ENCODE data around the gene OR5K4. TPM values are rescaled to one million over a fixed set of nuclear protein-coding genes. Genes with fewer than 3 reads are reported as not detected.

The OR5K4 gene
- total RNA-seq, 1 donor from 2014 or later: not detected

DNA sequence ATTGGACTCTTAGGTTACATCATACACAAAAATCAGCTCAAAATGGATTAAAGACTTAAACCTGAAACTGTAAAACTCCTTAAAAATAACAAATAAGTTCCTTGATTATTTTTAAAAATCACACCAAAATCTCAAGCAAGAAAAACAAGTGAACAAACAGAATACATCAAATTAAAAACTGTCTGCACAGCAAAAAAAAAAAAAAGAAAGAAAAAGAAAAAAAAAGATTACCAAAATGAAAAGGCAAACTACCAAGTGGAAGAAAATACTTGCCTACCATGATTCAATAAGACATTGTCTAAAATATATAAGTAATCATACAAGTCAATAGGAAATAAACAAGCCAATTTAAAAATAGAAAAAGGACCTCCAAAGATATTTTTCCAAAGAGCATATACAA lies 17.5 kb downstream of the OR5K4 start:
- Mint-ChIP-seq H3K9me3 (no peaks in the 10 kb centered on the region), H3K36me3 (no peaks in the 10 kb centered on the region), H3K27me3 (ENCODE audit: low read depth) (peaks cover 5% of the 10 kb centered on the region), H3K27ac (no peak overlapping the region), H3K4me1 (no peaks in the 10 kb centered on the region), H3K4me3 (no peak overlapping the region)
- no peak for TF ChIP-seq CTCF (IDR thresholded peaks at IDR 0.05; ENCODE audit: unreplicated experiment)
- DNase-seq (ENCODE audit: low spot score in 2 of 2, unreplicated experiment in 2 of 2): no peak

DNA sequence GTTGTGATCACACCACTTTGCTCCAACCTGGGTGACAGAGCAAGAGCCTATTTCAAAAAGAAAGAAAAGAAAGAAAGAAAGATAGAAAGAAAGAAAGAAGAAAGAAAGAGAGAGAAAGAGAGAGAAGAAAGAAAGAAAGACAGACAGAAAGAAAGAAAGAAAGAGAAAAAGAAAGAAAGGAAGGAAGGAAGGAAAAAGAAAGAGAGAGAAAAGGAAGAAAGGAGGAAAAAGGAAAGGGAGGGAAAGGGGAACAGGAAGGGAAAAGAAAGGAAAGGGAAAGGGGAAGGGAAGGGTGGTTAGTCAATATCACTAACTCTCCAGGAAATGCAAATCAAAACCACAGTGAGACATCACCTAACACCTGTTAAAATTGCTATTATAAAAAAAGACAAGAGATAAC lies 18.2 kb downstream of the OR5K4 start:
- no peaks in the 10 kb centered on the region for H3K36me3 Mint-ChIP-seq
- H3K9me3 Mint-ChIP-seq: no peaks in the 10 kb centered on the region
- DNase-seq (ENCODE audit: low spot score in 2 of 2, unreplicated experiment in 2 of 2): no peak
- H3K27me3 Mint-ChIP-seq (ENCODE audit: low read depth): peaks cover 5% of the 10 kb centered on the region
- no peak overlapping the region for H3K4me3 Mint-ChIP-seq
- no peak for TF ChIP-seq CTCF (IDR thresholded peaks at IDR 0.05; ENCODE audit: unreplicated experiment)
- H3K4me1 Mint-ChIP-seq: no peaks in the 10 kb centered on the region
- no peak overlapping the region for H3K27ac Mint-ChIP-seq

- H3K4me3 Mint-ChIP-seq: no peak overlapping the region
- no peak overlapping the region for H3K27ac Mint-ChIP-seq
- TF ChIP-seq CTCF (IDR thresholded peaks at IDR 0.05; ENCODE audit: unreplicated experiment): no peak
- no peak for DNase-seq (ENCODE audit: low spot score in 2 of 2, unreplicated experiment in 2 of 2)
- H3K36me3 Mint-ChIP-seq: no peaks in the 10 kb centered on the region
- no peaks in the 10 kb centered on the region for H3K9me3 Mint-ChIP-seq
- peaks cover 5% of the 10 kb centered on the region for H3K27me3 Mint-ChIP-seq (ENCODE audit: low read depth)
- no peaks in the 10 kb centered on the region for H3K4me1 Mint-ChIP-seq
Observed at GRCh38 chr3:98372445-98372844, 18.8 kb downstream of the OR5K4 start.

GRCh38 chr3:98376631-98377030 lies 23.0 kb downstream of the OR5K4 start:
- H3K9me3 Mint-ChIP-seq: no peaks in the 10 kb centered on the region

GRCh38 chr3:98388147-98388546 lies 34.5 kb downstream of the OR5K4 start:
- TF ChIP-seq CTCF (IDR thresholded peaks at IDR 0.05; ENCODE audit: unreplicated experiment): no peak

More at GRCh38 chr3:98376631-98377030, 23.0 kb downstream of the OR5K4 start:
- Mint-ChIP-seq H3K36me3 (no peaks in the 10 kb centered on the region), H3K4me1 (no peaks in the 10 kb centered on the region), H3K4me3 (no peak overlapping the region), H3K27ac (no peak overlapping the region), H3K27me3 (ENCODE audit: low read depth) (peaks cover 8% of the 10 kb centered on the region)
- no peak for TF ChIP-seq CTCF (IDR thresholded peaks at IDR 0.05; ENCODE audit: unreplicated experiment)
- no peak for DNase-seq (ENCODE audit: low spot score in 2 of 2, unreplicated experiment in 2 of 2)

DNA sequence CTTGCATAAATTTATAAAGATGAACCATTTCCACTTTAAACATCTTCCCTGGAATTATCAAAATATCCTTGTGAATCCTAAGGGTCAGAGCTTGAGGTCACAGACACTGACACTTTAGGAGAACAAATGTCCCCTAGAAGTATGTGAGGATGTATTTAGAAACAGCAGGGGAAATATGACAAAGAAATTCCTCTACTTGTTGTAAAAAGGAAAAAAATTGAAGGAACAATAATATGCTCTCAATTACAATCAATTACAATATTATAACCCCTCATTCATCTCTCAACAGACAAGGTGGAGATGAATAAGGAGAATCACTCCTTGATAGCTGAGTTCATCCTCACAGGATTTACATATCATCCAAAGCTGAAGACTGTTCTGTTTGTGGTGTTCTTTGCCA lies 36.7 kb downstream of the OR5K4 start, which contains the start of gene OR5K3:
Gene OR5K3, plus strand, starts transcription at position 301 of the 400 bp plus-strand sequence. Its CDS starts 0 bp downstream, at position 301.
- TF ChIP-seq CTCF (IDR thresholded peaks at IDR 0.05; ENCODE audit: unreplicated experiment): no peak
- Mint-ChIP-seq H3K4me3 (no peak within 1 kb of the TSS), H3K4me1 (no peaks in the 10 kb centered on the region), H3K27me3 (ENCODE audit: low read depth) (peaks cover 12% of the 10 kb centered on the region), H3K36me3 (no peaks in the 10 kb centered on the region), H3K9me3 (no peaks in the 10 kb centered on the region), H3K27ac (no peak within 1 kb of the TSS)
- no peak for DNase-seq (ENCODE audit: low spot score in 2 of 2, unreplicated experiment in 2 of 2)

More at GRCh38 chr3:98388147-98388546, 34.5 kb downstream of the OR5K4 start:
- Mint-ChIP-seq H3K27me3 (ENCODE audit: low read depth) (peaks cover 5% of the 10 kb centered on the region), H3K4me3 (no peak overlapping the region), H3K9me3 (no peaks in the 10 kb centered on the region), H3K27ac (no peak overlapping the region), H3K36me3 (no peaks in the 10 kb centered on the region), H3K4me1 (no peaks in the 10 kb centered on the region)
- DNase-seq (ENCODE audit: low spot score in 2 of 2, unreplicated experiment in 2 of 2): no peak
